ENCODE results near the gene MYZAP.

DNA sequence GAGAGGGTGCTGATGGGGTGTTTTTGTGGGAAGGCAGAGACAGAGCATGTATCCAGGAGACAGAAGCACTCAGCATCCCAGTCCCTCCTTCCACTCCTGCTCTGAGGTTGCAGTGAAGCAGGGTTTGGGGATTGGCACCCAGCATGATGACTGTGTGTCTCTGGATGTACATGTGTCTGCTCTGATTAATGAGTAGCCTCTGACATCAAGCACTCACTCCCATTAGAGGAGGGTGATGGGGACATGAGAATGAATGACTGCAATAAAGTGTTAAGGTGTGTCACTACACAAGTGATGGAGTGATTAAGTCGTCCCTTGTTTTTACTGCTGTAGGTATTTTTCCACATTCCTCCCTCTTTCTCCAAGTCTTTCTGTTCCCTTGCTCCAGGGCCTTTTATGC, 9.6 kb upstream of the MYZAP start:
- TF ChIP-seq, protein P1, sequence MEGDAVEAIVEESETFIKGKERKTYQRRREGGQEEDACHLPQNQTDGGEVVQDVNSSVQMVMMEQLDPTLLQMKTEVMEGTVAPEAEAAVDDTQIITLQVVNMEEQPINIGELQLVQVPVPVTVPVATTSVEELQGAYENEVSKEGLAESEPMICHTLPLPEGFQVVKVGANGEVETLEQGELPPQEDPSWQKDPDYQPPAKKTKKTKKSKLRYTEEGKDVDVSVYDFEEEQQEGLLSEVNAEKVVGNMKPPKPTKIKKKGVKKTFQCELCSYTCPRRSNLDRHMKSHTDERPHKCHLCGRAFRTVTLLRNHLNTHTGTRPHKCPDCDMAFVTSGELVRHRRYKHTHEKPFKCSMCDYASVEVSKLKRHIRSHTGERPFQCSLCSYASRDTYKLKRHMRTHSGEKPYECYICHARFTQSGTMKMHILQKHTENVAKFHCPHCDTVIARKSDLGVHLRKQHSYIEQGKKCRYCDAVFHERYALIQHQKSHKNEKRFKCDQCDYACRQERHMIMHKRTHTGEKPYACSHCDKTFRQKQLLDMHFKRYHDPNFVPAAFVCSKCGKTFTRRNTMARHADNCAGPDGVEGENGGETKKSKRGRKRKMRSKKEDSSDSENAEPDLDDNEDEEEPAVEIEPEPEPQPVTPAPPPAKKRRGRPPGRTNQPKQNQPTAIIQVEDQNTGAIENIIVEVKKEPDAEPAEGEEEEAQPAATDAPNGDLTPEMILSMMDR (conservative IDR thresholded peaks at IDR 0.05; ENCODE audit: low read length), result no peak
- TF ChIP-seq EZH2phosphoT487 (IDR thresholded peaks at IDR 0.05; ENCODE audit: borderline replicate concordance), result no peak

Measured in Loucy (cell line).